NT2/D1 (cell line): Measurements from ENCODE around the gene UCHL1.

ENCODE experiments used
- YY1 ChIP-seq: IDR thresholded peaks from 2 replicates; pipeline ENCODE4 v1.6.1; 2011; ENCODE audit not compliant: insufficient read length, insufficient read depth
- ZNF274 ChIP-seq: IDR thresholded peaks from 2 replicates; pipeline ENCODE4 v1.6.1; 2011; ENCODE audit warnings: mild to moderate bottlenecking, low read depth, low read length

GRCh38 chr4:41214825-41215146 lies 41.9 kb upstream of the UCHL1 start:
- no peak for TF ChIP-seq YY1
- TF ChIP-seq ZNF274: no peak
